CD4-positive, alpha-beta T cell treated with Interleukin-6 at 100 ng/mL for 8 hours (primary cell): ENCODE data around the gene PITPNM2.
A peak's percentile ranks its signal among the peaks of the same experiment; 100 is the strongest.

Source experiments
- DNase-seq: peaks from one replicate; pipeline ENCODE4 v3.0.0-alpha.2; 2020; ENCODE audit warnings: mixed read lengths, low spot score

The PITPNM2 gene

DNA sequence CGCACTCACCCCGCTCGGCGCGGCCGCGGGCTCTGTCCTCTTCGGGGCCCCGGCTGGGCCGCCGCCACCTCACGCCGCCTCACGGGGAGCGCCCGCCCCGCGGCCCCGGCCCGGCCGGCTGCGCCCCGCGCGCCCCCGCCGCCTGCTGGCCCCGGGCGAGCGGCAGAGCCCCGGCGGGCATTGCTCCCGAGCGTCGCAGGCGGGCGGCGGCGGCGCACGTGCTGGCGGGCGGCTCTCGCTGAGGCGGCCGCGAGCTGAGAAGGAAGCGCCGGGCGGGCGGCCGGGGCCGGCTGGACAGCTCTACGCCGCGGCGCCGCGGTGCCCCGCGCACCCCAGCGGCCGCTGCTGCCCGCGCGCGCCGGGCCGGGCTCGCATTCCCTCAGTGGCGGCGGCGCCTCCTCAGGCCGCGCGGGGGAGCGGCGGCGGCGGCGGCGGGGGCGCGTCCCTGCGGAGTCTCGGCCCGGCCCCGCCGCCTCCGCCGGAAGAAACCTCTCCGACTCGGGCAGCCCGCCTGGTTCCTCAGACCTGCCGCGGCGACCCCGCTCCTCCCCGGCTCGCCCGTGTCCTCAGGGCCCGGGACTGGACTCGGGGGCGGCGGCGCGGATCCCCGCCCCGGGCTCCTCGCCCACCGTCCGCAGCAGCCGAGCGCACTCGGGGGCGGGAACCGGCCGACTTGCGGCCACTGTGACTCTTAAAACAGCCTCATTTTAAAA lies at the start of gene PITPNM2:
Gene PITPNM2, minus strand, starts transcription at position 347 of the 713 bp plus-strand sequence. CDS start 116,500 bp downstream, outside the sequence.
- peak; percentile 55 for DNase-seq

- peak; percentile 2 for DNase-seq
Measured at GRCh38 chr12:123200414-123200813, 49.5 kb upstream of the PITPNM2 start.

DNA sequence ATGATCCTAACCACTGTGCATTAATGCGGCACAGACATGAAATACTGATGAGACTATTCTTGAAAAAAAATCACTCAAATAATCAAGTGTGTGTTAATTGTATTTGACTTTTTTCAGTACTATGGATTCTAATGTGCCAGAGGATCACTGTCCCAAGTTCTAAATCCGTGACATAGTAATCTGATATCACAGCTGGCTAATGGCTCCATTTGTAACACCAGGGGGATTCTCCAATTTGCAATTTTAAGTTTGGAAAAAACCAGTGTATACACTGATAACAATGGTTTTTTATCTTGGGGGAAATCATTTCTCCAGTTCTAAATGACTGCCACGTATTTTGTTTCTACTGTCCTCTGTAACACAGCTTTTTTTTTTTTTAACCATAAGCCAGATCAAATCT lies 49.0 kb upstream of the PITPNM2 start:
- no peak for DNase-seq

- no peak for DNase-seq
Measured at GRCh38 chr12:123187637-123188036, 36.7 kb upstream of the PITPNM2 start.

DNA sequence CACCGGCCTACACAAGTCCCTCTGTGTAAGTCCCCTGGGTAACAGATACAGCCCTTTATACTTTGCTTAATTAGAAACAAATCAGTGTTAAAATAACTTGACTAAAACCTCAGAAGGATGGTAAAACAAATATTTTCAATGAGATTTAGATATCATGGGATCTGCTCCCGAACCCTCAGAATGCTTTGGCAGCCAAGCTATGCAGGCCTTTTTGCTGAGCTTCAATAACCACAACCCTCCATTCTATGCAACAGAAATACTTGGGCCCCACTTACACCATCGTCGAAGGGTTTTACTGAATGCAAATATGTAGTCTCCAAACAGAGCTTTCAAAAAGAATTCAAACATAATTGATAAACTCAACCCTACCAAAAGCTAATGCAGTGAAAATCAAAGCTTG lies 29.3 kb upstream of the PITPNM2 start:
- DNase-seq = no peak

- no peak for DNase-seq
Measured at GRCh38 chr12:123171967-123172366, 21.1 kb upstream of the PITPNM2 start.

DNA sequence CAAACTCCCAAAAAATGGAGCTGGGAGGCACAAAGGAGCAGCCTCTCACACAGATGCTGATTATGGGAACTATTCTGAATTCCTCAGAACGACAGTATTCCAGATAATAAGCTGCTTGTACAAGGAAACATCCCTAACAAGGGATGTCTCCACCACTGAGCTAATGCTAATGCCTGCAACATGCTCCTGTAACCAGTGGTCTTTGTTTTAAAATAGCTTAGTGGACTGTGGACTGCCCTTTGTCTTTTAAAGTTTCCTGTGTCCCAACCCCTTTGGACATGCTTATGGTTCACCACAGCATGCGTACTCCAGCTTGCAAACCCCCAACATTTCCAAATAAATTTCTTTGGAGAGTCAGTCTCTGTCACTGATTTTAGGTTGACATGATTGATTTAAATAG lies 16.4 kb upstream of the PITPNM2 start:
- no peak for DNase-seq

DNA sequence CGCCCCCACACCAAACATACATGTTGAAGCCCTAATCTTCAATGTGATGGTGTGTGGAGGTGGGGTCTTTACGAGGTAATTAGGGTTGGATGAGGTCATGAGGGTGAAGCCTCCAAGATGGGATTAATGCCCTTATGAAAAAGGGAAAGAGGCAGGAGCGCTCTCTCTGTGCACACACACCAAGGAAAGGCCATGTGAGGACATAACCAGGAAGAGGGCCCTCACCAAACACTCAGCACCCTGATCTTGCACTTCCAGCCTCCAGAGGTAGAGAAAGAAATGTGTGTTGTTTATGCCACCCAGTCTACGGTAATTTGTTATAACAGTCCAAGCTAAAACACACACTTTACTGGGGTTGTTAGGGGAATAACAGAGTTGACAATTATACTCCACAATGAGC lies 14.6 kb upstream of the PITPNM2 start:
- no peak for DNase-seq

GRCh38 chr12:123164710-123165261 lies 13.9 kb upstream of the PITPNM2 start:
- no peak for DNase-seq

DNA sequence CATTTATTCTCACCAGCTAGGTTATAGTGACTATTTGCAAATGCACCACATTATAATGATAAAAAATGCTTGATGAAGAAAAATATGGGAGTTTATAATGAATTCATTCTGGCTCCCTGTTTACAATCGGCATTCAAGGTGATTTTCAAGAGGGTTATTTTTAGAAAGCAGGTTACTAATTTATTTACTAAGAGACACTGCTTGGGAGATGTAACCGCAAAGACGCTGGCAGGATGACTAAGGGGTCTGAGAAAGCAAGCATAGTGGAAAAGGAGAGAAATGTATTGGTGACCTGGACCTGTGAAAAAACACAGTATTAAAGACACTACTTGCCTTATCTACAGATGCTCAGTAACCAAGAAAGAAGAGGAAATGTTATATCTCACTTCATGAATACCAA lies 13.3 kb upstream of the PITPNM2 start:
- no peak for DNase-seq

DNA sequence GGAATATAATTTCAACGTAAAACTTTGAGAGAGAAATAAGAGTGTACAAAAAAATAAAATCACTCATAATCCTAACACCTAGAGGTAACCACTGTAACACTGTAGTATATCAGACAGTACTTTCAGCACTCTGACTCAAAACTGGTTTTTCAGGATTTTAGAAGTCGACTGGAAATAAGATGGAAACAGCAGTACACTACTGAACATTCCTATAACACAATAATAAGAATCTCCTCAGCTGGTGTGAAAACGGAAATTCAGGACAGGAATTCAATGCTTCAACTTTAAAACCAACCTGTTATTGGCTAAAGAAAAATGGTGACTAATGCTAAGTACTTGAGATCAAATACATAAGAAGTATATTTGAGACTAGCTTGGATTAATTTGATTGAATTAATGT lies 12.3 kb upstream of the PITPNM2 start:
- no peak for DNase-seq

DNA sequence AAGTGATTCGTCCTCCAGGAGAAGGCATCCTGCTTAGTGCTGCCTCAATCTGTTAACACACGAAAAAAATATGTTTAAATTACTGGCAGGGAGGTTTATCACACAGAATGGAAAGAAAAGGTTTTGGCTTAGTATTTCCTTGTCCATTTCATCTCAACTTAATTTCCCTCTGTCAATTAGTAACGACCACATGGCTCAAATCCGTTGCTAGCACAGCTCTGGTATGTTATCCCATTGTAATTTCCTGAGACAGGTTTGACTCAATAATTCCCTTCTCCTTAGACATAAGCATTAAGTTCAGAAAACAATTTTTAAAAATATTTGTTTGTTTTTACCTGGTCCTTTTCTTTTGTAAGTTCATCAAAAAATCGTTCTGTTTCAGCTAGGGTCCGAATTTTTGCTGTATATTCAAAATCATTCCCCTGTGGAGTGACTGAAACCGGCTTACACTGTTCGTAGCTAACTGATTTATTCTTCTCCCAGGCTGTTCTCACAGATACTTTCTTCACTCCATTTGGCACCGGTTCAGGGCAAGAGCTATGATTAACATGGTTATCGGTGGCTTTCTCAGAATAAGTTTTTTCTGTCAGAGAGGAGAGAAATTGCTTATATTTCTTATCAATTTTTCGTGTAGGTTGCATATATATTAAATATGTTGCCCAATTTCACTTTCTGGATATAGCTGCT lies 10.1 kb upstream of the PITPNM2 start:
- DNase-seq = no peak

- DNase-seq = no peak
Measured at GRCh38 chr12:123153906-123154305, 3.0 kb upstream of the PITPNM2 start.

DNA sequence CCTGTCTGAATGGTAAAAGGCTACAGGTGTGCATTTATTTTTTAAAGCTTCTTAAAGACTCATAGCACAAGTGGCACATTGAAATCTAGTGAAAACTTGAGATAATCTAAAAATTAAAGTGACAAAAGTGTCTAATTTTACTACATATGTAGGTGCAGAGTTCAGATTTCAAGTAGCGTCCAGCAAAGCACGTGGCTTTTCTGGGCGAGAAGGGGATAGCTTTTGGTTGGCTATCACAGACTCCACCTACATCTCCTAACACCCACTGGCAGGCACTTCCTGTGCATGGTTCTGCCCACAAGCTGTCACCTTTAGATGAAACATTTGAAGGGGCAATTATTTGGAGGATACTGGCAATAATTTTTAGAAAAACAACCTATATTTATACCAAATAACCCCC lies 1.9 kb upstream of the PITPNM2 start:
- no peak for DNase-seq

DNA sequence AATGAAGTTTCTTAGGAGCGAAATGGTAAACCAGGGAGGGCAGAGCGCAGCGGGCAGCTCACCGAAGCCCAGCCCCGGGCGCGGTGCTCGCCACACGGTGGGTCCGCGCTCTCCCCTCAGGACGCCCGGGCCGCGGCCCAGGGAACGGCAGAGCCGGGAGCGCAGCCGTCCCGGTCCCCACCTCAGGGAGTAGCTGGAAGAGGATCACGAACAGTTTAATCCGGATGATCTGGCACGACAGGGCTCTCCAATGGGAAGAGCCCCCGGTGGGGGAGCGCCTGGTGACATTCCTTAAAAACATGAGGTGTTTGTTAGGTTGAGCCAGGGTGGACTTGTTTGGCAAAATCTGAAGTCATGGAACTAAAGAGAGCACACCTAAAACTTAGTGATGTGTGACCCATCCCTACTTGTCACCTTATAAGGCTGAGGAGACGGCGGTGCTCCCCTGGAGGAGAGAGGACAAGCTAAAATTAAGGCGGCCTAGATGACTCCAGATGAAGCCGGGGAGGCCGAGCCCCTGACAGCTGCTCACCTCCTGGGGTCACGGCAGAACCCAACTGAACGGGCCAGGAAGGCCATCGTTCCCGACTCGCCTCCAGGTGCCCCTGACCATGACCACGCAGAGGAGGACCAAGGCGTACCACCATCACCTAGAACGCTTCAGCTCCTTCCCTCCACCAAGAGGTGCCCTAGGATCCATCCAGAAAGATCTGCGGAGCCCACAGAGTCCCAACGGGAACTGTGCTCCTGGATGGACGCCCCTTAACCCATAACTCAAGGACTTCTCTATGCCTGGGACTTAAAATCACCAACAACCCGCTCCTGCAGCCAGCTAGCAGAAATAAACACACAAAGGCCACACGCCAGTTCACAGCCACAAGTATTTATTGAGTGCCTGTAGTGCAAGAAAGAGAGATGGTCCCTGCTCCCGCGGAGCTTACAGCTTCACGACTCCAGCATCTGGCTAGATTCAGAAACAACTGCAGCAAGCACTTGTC lies 866 bp upstream of the PITPNM2 start:
- DNase-seq = no peak

GRCh38 chr12:123150275-123150743 lies 581 bp downstream of the PITPNM2 start:
- no peak for DNase-seq

DNA sequence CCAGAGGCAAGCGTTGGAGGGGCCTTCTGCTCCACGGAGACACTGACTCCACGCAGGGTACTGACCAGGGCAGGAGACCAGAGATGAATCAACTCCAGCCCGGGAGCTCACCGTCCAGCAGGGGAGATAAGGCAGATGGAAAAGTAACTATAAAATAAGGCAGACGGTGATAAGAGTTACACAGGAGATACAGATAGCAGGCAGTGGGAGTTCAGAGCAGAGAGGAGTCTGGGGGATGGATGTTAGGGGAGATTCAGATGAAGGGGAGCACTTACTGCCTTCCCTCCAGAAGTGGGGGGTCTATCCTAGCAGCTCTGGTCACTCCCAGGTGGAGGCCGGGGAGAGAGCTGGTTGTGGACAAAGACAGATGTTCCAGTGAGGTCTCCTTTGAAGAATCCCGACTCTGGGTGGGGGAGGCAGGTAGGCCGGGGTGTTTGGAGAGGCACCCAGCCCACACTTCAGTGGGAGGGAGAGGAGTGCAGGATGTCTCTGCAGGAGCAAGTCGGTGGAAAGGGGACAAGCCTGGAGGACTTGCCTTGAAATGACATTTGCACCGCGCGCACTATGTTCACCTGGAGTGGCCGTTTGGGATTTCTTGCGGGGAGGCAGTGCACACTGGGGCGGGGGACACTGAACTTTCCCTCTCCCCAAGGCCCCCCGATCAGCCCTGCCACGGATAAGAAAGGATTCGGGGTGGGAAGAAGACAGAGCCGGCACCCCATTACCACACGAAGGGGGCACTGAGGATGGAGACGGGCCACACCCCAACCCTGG lies 1.2 kb downstream of the PITPNM2 start:
- DNase-seq = no peak

DNA sequence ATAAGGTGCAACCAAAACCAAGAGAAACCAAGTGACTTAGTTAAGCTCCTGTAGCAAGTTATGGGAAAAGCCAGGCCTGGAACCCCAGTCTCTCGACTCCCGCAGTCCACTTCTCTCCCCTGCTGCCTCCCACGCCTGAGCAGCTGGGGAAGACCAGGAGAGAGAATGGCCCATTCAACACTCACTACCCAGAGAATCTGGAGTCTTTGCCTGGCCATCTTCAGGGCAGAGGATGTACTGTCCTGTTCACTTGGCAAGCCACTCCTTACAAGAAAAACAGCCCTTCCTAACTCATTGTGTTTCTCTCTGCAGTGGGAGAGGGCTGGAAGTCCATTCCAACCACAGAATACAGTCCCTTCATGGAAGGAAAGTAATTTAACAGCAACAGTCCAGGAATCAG lies 1.8 kb downstream of the PITPNM2 start:
- DNase-seq = no peak

- DNase-seq = no peak
Measured at GRCh38 chr12:123148655-123149054, 2.2 kb downstream of the PITPNM2 start.

DNA sequence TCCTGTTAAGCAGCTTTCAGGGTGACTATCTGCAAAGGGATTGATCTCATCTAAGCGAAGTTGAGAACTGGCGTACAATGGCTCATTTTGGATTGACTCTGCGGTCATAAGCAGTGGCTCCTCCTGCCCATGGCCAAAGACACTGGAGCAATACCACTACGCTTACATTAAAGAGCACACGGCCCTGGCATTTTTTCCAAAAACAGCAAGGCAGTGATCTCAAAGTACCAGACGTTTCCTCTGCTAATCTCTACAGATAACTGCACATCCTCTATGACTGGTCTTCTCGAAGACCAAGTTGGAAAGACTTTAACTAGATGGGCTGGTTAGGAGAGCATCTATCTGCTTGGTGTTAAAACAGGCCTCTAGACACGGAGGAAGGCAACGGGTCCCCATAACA lies 2.7 kb downstream of the PITPNM2 start:
- DNase-seq = no peak

- DNase-seq = no peak
Measured at GRCh38 chr12:123145211-123145610, 5.7 kb downstream of the PITPNM2 start.
